HG03103 (cell line): ENCODE data around the gene PLCG1.

Source experiments
- ATAC-seq: cut with Tn5 transposase; IDR thresholded peaks from one replicate; pipeline ENCODE4 v1.9.1; 2021; ENCODE audit warnings: low read depth; ENCODE audit not compliant: unreplicated experiment

PLCG1 gene

DNA sequence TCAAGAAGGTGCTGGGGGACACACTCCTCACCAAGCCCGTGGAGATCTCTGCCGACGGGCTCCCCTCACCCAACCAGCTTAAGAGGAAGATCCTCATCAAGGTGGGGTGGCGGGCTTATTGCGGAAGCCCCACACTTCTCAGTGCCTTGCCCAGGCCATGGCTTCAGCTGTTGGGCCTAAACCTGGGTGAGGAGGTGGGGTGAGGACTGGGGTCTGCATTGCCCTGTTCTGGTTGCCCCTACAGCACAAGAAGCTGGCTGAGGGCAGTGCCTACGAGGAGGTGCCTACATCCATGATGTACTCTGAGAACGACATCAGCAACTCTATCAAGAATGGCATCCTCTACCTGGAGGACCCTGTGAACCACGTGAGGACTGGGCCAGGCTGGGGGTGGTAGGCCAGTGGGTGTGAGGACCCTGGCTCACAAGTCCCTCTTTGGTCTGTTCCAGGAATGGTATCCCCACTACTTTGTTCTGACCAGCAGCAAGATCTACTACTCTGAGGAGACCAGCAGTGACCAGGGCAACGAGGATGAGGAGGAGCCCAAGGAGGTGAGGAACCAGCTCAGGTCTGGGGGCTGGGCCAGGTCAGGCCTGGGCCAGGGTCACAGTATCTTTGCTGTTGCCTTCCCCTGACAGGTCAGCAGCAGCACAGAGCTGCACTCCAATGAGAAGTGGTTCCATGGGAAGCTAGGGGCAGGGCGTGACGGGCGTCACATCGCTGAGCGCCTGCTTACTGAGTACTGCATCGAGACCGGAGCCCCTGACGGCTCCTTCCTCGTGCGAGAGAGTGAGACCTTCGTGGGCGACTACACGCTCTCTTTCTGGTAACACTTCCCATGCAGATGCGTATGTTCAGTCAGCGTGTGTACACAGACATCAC, 27.9 kb downstream of the PLCG1 start:
- no peak for ATAC-seq

DNA sequence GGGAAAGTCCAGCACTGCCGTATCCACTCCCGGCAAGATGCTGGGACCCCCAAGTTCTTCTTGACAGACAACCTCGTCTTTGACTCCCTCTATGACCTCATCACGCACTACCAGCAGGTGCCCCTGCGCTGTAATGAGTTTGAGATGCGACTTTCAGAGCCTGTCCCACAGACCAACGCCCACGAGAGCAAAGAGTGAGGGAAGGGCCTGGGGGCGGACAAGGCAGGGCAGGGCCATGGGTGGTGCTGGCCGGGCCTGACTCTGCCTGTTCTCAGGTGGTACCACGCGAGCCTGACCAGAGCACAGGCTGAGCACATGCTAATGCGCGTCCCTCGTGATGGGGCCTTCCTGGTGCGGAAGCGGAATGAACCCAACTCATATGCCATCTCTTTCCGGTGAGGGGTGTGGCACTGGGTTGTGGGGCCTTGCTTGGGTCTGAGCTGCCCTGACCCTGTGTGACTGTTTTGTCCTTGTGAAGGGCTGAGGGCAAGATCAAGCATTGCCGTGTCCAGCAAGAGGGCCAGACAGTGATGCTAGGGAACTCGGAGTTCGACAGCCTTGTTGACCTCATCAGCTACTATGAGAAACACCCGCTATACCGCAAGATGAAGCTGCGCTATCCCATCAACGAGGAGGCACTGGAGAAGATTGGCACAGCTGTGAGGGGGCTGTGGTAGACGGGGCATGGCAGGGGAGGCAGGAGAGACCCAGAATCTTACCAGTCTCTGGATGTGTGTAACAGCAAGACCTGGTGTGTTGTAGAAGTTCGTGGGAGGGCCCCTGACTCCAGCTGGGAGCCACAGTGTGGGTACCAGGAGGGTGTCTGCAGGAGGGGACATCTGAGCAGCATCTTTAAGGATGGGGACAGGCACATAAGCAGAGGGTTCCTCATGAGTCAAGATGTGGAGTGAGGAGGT, 29.1 kb downstream of the PLCG1 start:
- ATAC-seq, result no peak

DNA sequence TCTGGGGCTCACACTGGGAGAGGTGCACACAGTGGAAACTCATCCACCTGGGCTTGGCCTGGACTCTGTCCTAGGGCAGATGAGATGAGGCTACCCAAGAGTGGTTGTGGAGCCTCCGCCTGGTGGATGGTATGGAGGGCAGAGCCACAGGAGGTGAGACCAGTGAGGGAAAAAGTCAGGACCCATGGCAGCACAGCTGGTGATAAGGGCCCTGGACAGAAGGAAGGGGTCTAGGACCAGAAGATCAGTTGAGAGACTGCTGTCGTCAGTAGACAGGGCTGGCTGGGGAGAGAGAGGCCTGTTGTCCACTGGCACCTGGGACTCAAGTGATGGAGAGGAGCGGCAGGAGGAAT, 29.8 kb downstream of the PLCG1 start:
- ATAC-seq, result no peak

DNA sequence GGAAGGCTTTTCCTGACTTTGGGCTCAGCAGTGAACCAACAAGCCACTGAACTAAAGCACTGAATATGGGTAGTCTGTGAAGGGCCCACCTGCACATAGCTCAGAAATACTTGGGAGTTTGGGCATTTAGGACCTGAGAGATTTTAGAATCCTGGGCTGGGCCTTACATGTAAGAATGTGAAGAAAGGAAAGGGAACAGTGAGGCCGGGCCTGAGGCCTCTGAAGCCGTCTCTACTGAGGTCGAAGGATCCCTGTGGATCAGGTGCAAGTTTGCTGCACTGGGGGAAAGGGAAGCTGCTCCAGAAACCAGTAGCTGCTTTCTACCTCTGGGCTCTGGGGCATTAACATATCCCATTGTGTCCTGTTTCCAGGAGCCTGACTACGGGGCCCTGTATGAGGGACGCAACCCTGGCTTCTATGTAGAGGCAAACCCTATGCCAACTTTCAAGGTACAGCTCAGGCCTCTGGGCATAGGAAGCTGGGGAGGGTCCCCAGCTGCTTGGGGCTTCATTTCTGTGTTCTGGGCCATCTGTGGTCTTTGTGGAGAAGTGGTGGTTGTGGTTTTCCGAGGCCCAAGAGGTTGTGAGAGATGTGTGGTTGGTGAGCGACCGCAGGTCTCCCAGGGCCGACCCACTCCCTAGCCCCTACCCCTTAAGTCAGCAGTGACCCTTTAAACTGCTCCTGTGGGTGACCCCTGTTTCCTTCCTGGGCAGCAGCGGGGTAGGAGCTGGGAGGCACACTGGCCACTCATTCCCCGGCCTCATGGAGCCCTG, 30.3 kb downstream of the PLCG1 start:
- ATAC-seq, result no peak

DNA sequence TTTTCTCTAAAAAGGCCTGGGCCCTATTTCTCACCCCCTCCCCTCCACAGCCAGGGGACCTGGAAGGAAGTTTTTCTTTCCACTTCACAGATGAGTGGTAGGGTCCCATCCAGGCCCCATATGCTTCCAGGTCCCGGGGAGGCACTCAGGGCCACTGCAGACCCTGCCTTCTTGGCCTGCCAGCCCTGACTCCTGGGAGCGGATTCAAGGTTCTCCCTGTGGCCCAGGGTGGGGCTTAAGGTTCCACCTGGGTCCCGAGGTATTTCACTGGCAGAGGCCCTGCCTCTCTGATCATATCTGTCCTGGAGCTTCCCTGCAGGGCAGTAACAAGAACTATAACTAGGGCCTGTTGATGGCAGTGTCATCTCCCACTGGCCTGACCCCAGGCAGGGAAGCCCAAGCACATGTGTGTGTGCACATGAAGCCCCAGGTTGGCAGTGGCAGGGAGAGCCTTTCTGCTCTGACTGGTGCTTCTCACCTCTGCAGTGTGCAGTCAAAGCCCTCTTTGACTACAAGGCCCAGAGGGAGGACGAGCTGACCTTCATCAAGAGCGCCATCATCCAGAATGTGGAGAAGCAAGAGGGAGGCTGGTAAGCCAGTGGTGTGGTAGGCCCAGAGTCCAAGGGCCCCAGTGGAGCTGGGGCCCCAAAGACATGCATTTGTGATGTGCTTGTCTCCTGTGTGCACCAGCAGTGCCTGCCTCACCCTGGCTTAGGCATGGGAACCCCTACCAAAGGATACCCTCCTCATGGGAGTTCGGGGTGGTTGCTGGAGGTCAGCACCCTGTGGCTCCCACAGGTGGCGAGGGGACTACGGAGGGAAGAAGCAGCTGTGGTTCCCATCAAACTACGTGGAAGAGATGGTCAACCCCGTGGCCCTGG, 31.2 kb downstream of the PLCG1 start:
- ATAC-seq, result no peak

DNA sequence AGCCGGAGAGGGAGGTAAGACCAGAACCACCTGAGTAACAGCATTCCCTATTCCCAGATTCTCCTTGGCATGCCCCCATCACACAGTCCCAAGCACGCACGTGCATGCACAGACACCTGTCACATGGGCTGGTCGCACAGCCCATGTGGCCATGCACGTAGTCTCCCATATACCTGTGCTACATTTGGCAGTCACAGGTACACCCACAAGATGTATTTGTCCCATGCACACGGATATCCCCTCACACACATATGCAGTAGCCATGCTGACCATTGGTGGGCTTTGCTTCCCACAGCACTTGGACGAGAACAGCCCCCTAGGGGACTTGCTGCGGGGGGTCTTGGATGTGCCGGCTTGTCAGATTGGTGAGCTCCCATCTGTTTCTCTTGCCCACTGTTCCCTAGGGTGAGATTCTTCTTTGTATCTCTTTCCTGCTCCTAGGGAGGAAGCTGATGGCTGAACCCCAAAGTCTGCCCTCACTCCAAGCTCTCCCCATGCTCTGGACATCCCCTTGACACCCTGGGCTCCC, 31.9 kb downstream of the PLCG1 start:
- ATAC-seq, result no peak

DNA sequence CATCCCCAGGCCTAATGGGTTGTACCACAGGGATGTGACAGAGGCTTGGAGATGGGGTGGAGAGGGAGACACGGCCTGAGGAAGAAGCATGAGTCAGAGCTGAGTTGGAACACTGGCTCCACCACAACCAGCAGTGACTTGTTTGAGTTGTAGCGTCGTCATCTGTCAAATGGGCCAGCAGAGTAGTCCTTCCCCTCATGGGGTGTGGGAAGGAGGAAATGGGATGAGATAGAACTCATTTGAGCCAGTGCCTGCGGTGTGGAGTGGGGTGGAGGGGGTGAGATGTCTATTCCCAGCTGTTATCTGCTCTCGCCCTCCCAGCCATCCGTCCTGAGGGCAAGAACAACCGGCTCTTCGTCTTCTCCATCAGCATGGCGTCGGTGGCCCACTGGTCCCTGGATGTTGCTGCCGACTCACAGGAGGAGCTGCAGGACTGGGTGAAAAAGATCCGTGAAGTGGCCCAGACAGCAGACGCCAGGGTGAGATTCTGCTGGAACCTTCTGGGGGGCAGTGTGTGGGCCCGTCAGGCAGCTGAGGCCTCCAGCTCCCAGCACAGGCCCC, 32.5 kb downstream of the PLCG1 start:
- no peak for ATAC-seq

DNA sequence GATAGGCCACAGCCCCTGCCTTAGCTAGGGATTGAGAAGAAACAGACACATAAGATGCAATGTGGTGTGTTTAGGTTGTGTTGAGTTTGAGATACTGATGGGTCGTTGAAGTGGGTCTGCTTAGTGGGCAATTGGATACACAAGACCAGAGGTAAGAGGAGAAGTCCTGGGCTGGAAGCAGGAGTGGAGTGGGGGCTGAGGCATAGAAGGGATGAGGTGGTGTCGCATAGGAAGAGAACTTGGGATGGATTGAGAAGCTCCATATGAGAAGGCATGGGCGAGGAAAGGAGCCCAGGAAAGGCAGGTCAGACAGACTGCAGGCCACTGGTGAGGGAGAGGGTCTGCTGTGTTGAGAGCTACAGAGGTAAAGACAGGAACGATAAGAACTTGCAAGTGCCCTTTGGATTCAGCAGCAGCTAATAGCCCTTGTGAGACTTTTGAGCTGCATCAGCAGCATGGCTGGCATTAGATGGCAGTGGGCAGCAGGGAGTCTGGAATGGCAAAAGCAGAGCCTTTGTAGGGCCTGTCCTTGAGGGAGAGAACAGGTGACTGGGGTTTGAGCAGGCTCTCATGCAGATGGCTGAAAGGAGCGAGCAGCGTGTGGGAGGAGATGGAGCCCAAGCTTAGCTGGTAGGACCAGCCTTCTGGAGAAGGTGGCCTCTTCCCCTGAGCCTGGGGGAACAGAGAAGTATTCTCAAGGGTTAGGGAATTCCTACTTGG, 33.2 kb downstream of the PLCG1 start:
- ATAC-seq, result no peak

DNA sequence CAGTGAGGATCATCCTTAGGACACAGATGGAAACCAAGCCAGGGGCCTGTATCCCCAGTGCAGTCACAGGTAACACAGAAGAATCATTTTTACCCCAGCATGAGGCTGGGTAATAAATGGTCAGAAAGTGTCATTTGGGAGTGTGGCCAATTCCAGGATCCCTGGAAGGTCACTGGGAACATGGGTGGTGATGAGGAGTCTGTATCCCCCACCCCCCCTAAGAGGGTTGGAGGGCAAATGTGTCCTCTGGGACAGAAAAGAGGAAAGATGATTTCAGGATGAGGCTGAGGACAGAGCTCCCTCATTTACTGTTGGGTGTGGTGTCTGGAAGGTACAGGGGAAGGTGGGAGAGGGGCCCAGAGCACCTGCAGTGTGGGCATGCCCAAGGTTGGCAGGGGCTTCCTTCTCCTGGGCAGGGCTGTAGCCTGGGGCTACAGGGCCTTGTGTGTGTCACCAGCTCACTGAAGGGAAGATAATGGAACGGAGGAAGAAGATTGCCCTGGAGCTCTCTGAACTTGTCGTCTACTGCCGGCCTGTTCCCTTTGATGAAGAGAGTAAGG, 34.5 kb downstream of the PLCG1 start:
- ATAC-seq, result no peak

DNA sequence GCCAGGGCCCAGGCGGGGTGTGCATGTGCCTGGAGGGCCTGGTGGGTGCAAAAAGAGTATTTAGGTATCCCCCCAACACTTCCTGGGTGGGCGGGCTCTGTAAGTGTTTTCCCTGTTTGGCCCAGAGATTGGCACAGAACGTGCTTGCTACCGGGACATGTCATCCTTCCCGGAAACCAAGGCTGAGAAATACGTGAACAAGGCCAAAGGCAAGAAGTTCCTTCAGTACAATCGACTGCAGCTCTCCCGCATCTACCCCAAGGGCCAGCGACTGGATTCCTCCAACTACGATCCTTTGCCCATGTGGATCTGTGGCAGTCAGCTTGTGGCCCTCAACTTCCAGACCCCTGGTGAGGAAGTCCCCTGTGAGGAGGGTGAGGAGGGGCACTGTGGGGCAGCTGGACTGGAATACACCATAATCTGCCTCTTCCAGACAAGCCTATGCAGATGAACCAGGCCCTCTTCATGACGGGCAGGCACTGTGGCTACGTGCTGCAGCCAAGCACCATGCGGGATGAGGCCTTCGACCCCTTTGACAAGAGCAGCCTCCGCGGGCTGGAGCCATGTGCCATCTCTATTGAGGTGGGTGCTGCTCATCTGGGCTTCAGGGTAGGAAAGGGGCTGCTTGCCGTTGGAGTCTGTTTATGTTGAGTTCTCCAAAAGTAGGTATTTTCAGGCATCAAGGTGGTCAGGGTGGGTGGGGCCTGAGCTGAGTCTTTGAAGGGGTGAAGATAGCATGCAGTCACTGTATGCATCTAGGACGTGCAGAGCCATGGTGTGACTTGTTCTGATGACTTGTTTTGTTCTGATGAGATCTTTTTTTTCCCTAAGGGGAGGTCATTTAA, 35.2 kb downstream of the PLCG1 start:
- ATAC-seq, result no peak

DNA sequence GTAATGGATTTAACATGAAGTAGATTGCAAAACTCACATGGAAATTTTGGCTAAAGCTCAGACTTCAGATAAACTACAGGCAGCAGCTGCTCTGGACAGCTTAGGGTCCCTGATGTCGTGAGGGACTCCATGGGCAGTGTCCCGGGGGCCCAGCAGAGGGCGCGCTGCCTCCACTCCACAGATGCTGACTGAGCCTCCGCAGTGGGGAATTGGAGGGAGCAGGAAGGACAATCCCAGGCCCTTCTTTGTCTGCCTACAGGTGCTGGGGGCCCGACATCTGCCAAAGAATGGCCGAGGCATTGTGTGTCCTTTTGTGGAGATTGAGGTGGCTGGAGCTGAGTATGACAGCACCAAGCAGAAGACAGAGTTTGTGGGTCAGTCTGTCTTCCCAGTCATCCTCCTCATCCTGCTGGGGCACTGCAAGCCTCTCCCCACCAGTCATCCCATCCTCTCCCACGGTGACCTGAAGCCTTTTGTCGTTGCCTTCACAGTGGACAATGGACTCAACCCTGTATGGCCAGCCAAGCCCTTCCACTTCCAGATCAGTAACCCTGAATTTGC, 35.9 kb downstream of the PLCG1 start:
- no peak for ATAC-seq

DNA sequence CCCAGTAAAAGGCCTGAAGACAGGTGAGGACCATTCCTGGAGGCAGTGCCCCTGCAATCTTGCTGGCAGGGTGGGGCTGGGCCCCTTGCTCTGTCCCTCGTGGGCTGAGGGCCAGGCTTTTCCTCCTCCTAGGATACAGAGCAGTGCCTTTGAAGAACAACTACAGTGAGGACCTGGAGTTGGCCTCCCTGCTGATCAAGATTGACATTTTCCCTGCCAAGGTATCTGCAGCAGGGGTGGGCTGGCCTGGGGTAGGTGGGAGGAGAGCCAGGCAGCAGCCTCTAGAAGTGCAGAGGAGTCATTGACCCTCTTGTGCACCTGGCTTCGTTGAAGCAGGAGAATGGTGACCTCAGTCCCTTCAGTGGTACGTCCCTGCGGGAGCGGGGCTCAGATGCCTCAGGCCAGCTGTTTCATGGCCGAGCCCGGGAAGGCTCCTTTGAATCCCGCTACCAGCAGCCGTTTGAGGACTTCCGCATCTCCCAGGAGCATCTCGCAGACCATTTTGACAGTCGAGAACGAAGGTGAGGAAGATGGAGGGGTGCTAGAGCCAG, 36.5 kb downstream of the PLCG1 start:
- ATAC-seq, result no peak

DNA sequence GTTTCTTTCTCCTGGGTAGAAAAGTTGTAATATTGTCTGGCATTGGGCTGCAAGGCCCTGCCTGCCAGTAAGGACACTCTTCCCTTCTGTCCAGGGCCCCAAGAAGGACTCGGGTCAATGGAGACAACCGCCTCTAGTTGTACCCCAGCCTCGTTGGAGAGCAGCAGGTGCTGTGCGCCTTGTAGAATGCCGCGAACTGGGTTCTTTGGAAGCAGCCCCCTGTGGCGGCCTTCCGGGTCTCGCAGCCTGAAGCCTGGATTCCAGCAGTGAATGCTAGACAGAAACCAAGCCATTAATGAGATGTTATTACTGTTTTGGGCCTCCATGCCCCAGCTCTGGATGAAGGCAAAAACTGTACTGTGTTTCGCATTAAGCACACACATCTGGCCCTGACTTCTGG, 37.0 kb downstream of the PLCG1 start:
- ATAC-seq, result no peak

DNA sequence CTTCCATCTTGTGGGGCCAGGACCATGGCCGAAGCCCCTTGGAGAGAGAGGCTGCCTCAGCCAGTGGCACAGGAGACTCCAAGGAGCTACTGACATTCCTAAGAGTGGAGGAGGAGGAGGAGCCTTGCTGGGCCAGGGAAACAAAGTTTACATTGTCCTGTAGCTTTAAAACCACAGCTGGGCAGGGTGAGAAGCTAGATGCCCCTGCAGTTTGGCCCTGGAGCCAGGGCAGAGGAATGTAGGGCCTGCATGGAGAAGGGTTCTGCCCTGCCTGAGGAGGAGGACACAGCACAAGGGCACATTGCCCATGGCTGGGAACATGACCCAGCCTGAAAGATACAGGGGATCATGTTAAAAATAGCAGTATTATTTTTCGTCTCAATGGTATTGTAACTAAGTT, 37.4 kb downstream of the PLCG1 start:
- no peak for ATAC-seq

DNA sequence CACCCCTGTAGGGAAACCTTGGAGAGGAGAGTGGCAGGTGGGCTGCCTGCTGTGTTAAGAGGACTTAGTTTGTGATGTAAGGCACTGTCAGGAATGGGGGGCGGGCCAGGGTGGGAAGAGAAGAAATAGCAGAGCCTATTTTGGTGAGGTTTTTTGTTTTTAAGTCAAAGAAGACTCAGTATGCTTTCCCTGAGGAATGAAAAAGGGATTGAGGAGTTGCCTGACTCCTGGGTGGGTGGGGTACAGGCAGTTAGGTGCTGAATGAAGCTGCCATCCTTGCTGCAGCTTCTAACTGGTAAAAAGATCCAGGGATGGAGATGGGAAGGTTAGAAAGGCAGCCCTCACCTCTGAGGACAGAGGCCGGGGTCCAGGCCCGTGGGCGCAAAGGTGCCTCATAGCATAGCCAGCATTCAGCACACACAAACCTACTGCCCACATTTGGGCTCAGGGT, 37.9 kb downstream of the PLCG1 start:
- no peak for ATAC-seq

DNA sequence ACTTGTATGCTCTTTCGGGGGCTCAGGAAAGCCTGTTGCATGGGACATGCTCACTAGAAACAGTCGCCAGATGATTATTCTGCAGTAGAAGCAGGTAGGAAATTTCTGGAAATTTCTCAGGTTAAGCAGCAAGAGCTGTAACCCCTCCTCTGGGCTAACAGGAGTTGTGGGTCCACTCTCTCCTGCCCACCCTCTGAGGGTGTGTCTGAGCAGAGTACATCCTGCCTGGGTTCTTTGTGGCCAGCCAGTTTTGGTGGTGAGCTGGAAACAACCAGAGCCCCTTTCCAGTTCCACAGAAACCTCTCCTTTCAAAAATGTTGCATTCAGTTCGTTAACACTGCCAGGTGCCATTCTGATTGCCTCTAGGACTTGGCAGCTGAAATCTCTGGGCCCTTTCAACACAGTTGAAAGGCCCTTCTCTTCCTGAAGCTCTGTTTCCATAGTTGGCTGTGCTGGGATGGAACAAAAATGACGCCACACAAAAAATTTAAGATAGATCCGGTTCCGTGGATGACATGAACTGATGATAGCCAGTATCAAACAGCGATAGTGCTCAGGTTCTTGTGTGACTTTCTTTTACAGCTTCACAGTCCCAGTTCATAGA, 38.5 kb downstream of the PLCG1 start:
- no peak for ATAC-seq
